PC-3 (cell line): ENCODE data around the gene RASGRP3. TPM values are rescaled to one million over a fixed set of nuclear protein-coding genes. Genes with fewer than 3 reads are reported as not detected.

Experiments
- ATAC-seq: fragments of 200-7000 bp; cut with Tn5 transposase; 2 replicates; pipeline ENCODE4 v1.9.1; 2020; ENCODE audit warnings: mild to moderate bottlenecking, moderate library complexity
- BruUV-seq: library from RNA; stranded (reverse); fragments of 400-500 nt; replicated peaks from 2 replicates; lab custom pipeline; 2021; lab: Mats Ljungman, UMichigan
- CTCF ChIA-PET: fragments of 300-600 bp; sonication (Branson Sonifier 250); formaldehyde crosslinking; loops from one replicate; lab custom pipeline; 2022; ENCODE audit warnings: antibody characterized with exemption; lab: Charles Lee
- POLR2A ChIA-PET: fragments of 300-600 bp; sonication (Branson Sonifier 250); formaldehyde crosslinking; loops from one replicate; lab custom pipeline; 2022; ENCODE audit warnings: antibody characterized with exemption; ENCODE audit not compliant: unreplicated experiment; lab: Charles Lee
- DNase-seq: peaks from one replicate; pipeline ENCODE4 v3.0.0-alpha.2; 2015
- H2AFZ ChIP-seq: fragments of 300-600 bp; sonication (generic); 2 replicates; pipeline ENCODE4 v1.6.0; 2016; ENCODE audit warnings: antibody characterized with exemption, low read length
- H3F3A ChIP-seq: fragments of 300-600 bp; sonication (generic); one replicate; pipeline ENCODE4 v1.6.0; 2017; ENCODE audit warnings: antibody characterized with exemption, low read length, control low read depth, mild to moderate bottlenecking; ENCODE audit not compliant: unreplicated experiment
- H3K27ac ChIP-seq: fragments of 300-600 bp; sonication (generic); 2 replicates; pipeline ENCODE4 v1.5.1; 2016; ENCODE audit warnings: mild to moderate bottlenecking, low read length
- H3K27me3 ChIP-seq: fragments of 300-600 bp; sonication (generic); 2 replicates; pipeline ENCODE4 v1.6.1; 2016; ENCODE audit warnings: low read length, mixed read lengths
- H3K36me3 ChIP-seq: fragments of 300-600 bp; sonication (generic); 2 replicates; pipeline ENCODE4 v1.6.1; 2016; ENCODE audit warnings: low read depth, mixed run types, low read length, mixed read lengths
- H3K4me1 ChIP-seq: fragments of 300-600 bp; sonication (generic); 2 replicates; pipeline ENCODE4 v1.5.1; 2016; ENCODE audit warnings: low read length; ENCODE audit not compliant: insufficient read depth
- H3K4me2 ChIP-seq: fragments of 300-600 bp; sonication (generic); 2 replicates; pipeline ENCODE4 v1.6.0; 2016; ENCODE audit warnings: low read length
- H3K4me3 ChIP-seq: fragments of 300-600 bp; sonication (generic); 2 replicates; pipeline ENCODE4 v1.5.1; 2016; ENCODE audit warnings: mild to moderate bottlenecking, low read length, mixed read lengths
- H3K79me2 ChIP-seq: fragments of 300-600 bp; sonication (generic); 2 replicates; pipeline ENCODE4 v1.6.1; 2017; ENCODE audit warnings: low read length, mixed read lengths
- H3K9ac ChIP-seq: fragments of 300-600 bp; sonication (generic); 2 replicates; pipeline ENCODE4 v1.6.0; 2016; ENCODE audit warnings: mild to moderate bottlenecking, low read length
- H3K9me2 ChIP-seq: fragments of 300-600 bp; sonication (generic); replicated peaks from 2 replicates; pipeline ENCODE4 v1.6.1; 2016; ENCODE audit warnings: mixed run types, low read length, mixed read lengths
- H3K9me3 ChIP-seq: fragments of 300-600 bp; sonication (generic); 2 replicates; pipeline ENCODE4 v1.6.1; 2016; ENCODE audit warnings: low read length, mixed read lengths
- H4K20me1 ChIP-seq: fragments of 300-600 bp; sonication (generic); 2 replicates; pipeline ENCODE4 v1.6.1; 2016; ENCODE audit warnings: low read length, mixed read lengths
- CTCF ChIP-seq: fragments of 300-600 bp; sonication (generic); conservative IDR thresholded peaks from 2 replicates; pipeline ENCODE4 v1.5.1; 2017; ENCODE audit warnings: antibody characterized with exemption, low read depth, mild to moderate bottlenecking, low read length
- EZH2 ChIP-seq: fragments of 300-600 bp; sonication (generic); IDR thresholded peaks from one replicate; pipeline ENCODE4 v1.6.1; 2017; ENCODE audit warnings: antibody characterized with exemption, mild to moderate bottlenecking, low read length; ENCODE audit not compliant: unreplicated experiment
- EZH2phosphoT487 ChIP-seq: fragments of 300-600 bp; sonication (generic); IDR thresholded peaks from 2 replicates; pipeline ENCODE4 v1.6.1; 2018; ENCODE audit warnings: mild to moderate bottlenecking, antibody characterized with exemption, low read length, borderline replicate concordance
- intact Hi-C: fragments of 100-400 bp; cut with micrococcal nuclease; formaldehyde crosslinking; loops from 2 replicates; pipeline ENCODE4 v1.9.0; 2023
- total RNA-seq: library from RNA; depleted of rRNA; stranded (reverse); fragments of >200 nt; gene quantifications from 2 replicates; pipeline ENCODE4 v1.2.3, GENCODE V29; 2014

Gene RASGRP3
- total RNA-seq, 1 experiment from 2014 or later = 0.15 TPM

DNA sequence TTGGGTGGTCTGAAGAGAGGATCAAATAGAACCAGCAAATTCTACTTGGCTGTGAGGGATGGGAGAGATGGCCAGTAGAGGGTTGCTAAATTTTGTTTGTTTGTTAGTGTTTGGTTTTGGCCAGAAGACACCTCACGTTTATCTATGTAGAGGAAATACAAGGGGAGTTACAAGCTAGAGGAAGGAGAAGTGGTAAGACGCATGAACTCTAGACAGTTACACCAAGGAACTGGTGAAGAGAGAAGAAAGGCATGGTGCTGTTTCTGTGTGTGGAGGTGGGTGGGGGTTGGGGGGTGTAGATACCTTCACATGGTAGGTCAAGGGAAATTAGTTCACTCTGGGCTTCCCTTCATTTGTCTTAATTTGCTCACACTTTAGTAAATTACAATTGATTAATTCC is 25.6 kb downstream of the RASGRP3 start:
- H4K20me1 ChIP-seq = no peaks in the 10 kb centered on the region
- no peaks in the 10 kb centered on the region for H3K36me3 ChIP-seq
- TF ChIP-seq EZH2phosphoT487 = no peak
- TF ChIP-seq EZH2 = no peak
- TF ChIP-seq CTCF = no peak
- no peaks in the 10 kb centered on the region for H3K79me2 ChIP-seq
- intact Hi-C loops = no loop called here
- no TSS peak for BruUV-seq
- POLR2A ChIA-PET = no interaction called here
- no peaks in the 10 kb centered on the region for H3F3A ChIP-seq
- no peak overlapping the region for H3K4me3 ChIP-seq
- no peak overlapping the region for H3K4me2 ChIP-seq
- DNase-seq (no peak), ATAC-seq (no peak)
- no peak overlapping the region for H3K9ac ChIP-seq
- H2AFZ ChIP-seq = no peak overlapping the region
- H3K27ac ChIP-seq = no peak overlapping the region
- CTCF ChIA-PET = no interaction called here
- H3K27me3 ChIP-seq = no peaks in the 10 kb centered on the region
- no peaks in the 10 kb centered on the region for H3K9me3 ChIP-seq
- no peaks in the 10 kb centered on the region for H3K4me1 ChIP-seq
- no peaks in the 10 kb centered on the region for H3K9me2 ChIP-seq

- TF ChIP-seq EZH2 = no peak
- no peak for TF ChIP-seq EZH2phosphoT487
- TF ChIP-seq CTCF = no peak
- no peak overlapping the region for H3K27ac ChIP-seq
- H3K79me2 ChIP-seq = no peaks in the 10 kb centered on the region
- no TSS peak for BruUV-seq
- no peaks in the 10 kb centered on the region for H3K36me3 ChIP-seq
- intact Hi-C loops = no loop called here
- H3K27me3 ChIP-seq = no peaks in the 10 kb centered on the region
- no peak overlapping the region for H3K4me2 ChIP-seq
- no peaks in the 10 kb centered on the region for H3K9me3 ChIP-seq
- ChIA-PET POLR2A (no interaction called here), CTCF (no interaction called here)
- no peak overlapping the region for H3K4me3 ChIP-seq
- H4K20me1 ChIP-seq = no peaks in the 10 kb centered on the region
- H3F3A ChIP-seq = no peaks in the 10 kb centered on the region
- H3K9ac ChIP-seq = no peak overlapping the region
- no peaks in the 10 kb centered on the region for H3K9me2 ChIP-seq
- H3K4me1 ChIP-seq = no peaks in the 10 kb centered on the region
- DNase-seq (no peak), ATAC-seq (no peak)
- no peak overlapping the region for H2AFZ ChIP-seq
Measured at GRCh38 chr2:33503002-33503401, 26.6 kb downstream of the RASGRP3 start.

- H4K20me1 ChIP-seq = no peaks in the 10 kb centered on the region
- H3F3A ChIP-seq = no peaks in the 10 kb centered on the region
- ATAC-seq (no peak), DNase-seq (no peak)
- no peaks in the 10 kb centered on the region for H3K27me3 ChIP-seq
- POLR2A ChIA-PET = no interaction called here
- H3K4me3 ChIP-seq = no peak overlapping the region
- intact Hi-C loops = no loop called here
- CTCF ChIA-PET = no interaction called here
- H3K9me2 ChIP-seq = no peaks in the 10 kb centered on the region
- TF ChIP-seq CTCF (no peak), EZH2phosphoT487 (no peak), EZH2 (no peak)
- H3K27ac ChIP-seq = no peak overlapping the region
- no peaks in the 10 kb centered on the region for H3K36me3 ChIP-seq
- H3K9ac ChIP-seq = no peak overlapping the region
- no peak overlapping the region for H2AFZ ChIP-seq
- no peaks in the 10 kb centered on the region for H3K9me3 ChIP-seq
- no peaks in the 10 kb centered on the region for H3K79me2 ChIP-seq
- H3K4me2 ChIP-seq = no peak overlapping the region
- H3K4me1 ChIP-seq = no peaks in the 10 kb centered on the region
- BruUV-seq = no TSS peak
Measured at GRCh38 chr2:33505966-33506365, 29.5 kb downstream of the RASGRP3 start.
